Measurements from ENCODE around the gene MSRB2.

Gene MSRB2

GRCh38 chr10:23106331-23107072 is 11.1 kb downstream of the MSRB2 start:
- no peak for DNase-seq (ENCODE audit: low read depth)
- no peak overlapping the region for H3K4me3 ChIP-seq (ENCODE audit: low read depth, low read length)

- DNase-seq (ENCODE audit: low read depth) = no peak
- H3K4me3 ChIP-seq (ENCODE audit: low read depth, low read length) = no peak overlapping the region
These were observed 15.5 kb downstream of the MSRB2 start for GRCh38 chr10:23110722-23111516.

DNA sequence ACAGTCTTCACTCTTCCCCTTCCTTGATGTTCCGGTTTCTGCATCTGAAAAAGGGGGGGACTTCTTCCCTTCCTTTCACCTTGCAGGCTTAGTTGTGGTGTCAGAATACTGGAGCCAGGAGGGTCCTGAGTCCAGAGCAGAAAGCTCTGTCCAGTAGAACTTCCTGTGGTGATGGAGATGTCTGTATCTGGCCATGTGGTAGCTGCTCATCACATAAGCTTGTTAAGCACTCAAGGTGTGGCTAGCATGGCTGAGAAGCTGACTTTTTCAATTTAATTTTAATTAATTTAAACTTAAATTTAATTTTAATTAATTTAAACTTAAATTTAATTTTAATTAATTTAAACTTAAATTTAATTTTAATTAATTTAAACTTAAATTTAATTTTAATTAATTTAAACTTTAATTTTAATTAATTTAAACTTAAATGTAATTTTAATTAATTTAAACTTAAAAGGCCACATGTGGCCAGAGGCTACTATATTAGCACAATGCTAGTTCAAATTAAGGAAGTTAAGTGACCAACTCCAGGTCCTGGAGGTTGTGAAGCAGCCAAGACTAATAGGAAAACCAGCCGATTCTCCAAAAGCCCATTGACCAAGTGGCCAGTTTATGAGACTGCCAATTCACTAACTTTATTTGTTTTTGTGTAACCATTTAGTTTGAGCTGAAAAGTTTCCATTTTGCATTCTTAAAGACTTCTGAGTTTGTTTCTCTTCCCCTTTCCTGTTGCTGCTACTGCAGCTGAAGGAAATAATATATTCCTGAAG is 16.3 kb downstream of the MSRB2 start:
- H3K4me3 ChIP-seq (ENCODE audit: low read depth, low read length) = no peak overlapping the region
- no peak for DNase-seq (ENCODE audit: low read depth)

DNA sequence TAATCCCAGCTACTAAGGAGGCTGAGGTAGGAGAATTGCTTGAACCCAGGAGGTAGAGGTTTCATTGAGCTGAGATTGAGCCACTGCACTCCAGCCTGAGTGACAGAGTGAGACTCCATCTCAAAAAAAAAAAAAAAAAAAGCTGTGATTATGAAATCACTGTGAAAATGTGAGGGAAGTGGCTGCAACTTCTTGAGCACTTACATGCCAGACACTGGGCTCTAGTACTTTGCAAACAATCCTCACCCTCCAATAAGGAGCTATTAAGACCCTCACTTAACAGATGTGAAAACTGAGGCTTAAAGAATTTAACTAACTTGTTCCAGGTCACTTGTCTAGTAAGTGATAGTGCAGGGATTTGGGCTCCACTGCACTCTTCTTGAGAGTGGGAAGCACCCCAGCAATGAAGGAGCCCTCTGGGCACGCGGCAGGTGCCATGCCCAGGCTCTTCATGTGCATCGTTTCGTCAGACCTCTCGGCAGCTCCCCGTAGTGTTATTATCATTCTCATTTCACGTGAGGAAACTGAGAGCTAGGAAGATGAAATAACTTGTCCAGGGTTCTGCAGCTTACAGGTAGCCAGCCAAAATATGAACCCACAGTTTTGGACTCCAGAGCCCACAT is 19.0 kb downstream of the MSRB2 start:
- H3K4me3 ChIP-seq (ENCODE audit: low read depth, low read length) = no peak overlapping the region

DNA sequence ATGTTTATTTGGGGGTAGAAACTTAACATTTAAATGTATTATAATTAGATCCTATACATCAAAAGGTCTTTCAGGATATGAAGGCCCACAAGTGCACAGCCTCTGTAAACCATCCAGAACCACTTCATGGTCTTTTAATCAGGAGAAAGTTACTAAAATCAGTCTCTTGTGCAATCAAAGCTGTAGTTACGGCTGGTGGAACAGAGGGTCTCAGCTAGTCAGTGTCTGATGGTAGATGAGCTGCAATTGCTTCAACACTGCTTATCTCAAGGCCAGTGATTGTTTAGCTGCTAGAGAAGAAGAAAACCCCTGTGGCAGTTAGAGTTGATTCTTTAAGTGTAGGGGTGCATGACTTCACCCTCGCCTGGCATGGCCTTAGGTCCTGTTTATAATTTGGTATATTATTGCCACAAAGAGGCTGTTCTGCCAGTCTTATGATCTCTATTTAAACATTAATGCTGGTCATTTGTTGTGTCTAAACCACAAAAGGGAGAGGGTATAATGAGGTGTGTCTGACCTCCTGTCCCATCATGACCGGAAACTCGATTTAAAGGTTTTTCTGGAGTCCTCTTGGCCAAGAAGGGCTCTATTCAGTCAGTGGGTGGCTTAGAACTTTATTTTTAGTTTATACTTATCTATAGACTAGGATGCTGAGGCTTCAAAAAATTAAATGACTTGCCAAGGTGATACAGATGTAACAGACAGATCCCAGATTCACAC is 21.3 kb downstream of the MSRB2 start:
- H3K4me3 ChIP-seq (ENCODE audit: low read depth, low read length) = no peak overlapping the region
- no peak for DNase-seq (ENCODE audit: low read depth)

More for the DNA sequence above, 19.0 kb downstream of the MSRB2 start:
- DNase-seq (ENCODE audit: low read depth) = no peak

- DNase-seq (ENCODE audit: low read depth) = no peak
- H3K4me3 ChIP-seq (ENCODE audit: low read depth, low read length) = no peak overlapping the region
These were observed 24.9 kb downstream of the MSRB2 start for GRCh38 chr10:23120001-23120934.

DNA sequence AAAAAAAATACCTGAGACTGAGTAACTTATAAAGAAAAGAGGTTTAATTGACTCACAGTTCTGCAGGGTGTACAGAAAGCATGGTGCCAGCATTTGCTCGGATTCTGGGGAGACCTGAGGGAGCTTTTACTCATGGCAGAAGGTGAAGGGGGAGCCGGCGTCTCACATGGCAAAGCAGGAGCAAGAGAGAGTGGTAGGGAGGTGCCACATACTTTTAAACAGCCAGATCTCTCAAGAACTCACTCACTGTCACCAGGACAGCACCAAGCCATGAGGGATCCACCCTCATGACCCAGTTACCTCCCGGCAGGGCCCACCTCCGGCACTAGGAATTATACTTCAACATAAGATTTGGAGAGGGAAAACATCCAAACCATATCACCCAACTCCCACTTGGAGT is 25.8 kb downstream of the MSRB2 start:
- no peak overlapping the region for H3K4me3 ChIP-seq (ENCODE audit: low read depth, low read length)
- DNase-seq (ENCODE audit: low read depth) = no peak

GRCh38 chr10:23136462-23136861 is 41.1 kb downstream of the MSRB2 start:
- no peak overlapping the region for H3K4me3 ChIP-seq (ENCODE audit: low read depth, low read length)
- DNase-seq (ENCODE audit: low read depth) = no peak

- DNase-seq (ENCODE audit: low read depth) = no peak
These were observed 44.3 kb downstream of the MSRB2 start for GRCh38 chr10:23139677-23140076.

GRCh38 chr10:23141995-23142394 is 46.6 kb downstream of the MSRB2 start:
- no peak overlapping the region for H3K4me3 ChIP-seq (ENCODE audit: low read depth, low read length)
- no peak for DNase-seq (ENCODE audit: low read depth)

More at GRCh38 chr10:23139677-23140076, 44.3 kb downstream of the MSRB2 start:
- no peak overlapping the region for H3K4me3 ChIP-seq (ENCODE audit: low read depth, low read length)

GRCh38 chr10:23146258-23146657 is 50.9 kb downstream of the MSRB2 start:
- H3K4me3 ChIP-seq (ENCODE audit: low read depth, low read length) = no peak overlapping the region
- no peak for DNase-seq (ENCODE audit: low read depth)

DNA sequence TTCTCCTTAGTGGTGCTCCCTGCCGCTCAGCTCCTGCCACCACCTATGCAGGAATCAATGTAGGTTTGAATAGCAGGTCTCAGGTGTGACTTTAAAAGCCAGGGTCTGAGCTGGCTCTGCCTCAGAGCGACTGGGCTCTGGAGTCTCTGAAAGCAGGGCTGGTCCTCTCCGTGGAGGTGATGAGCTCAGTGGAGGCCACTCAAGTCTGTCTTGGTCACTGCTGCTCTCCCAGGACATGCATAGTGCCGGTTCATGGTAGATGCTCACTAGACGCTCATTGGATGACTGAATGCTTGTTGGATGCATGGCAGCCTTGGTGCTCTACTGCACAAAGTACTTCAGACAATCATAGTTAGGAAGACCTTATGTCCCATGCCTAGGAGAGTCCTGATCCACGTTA is 51.7 kb downstream of the MSRB2 start:
- no peak for DNase-seq (ENCODE audit: low read depth)
- no peak overlapping the region for H3K4me3 ChIP-seq (ENCODE audit: low read depth, low read length)

GRCh38 chr10:23148214-23148613 is 52.8 kb downstream of the MSRB2 start:
- DNase-seq (ENCODE audit: low read depth) = no peak
- no peak overlapping the region for H3K4me3 ChIP-seq (ENCODE audit: low read depth, low read length)

DNA sequence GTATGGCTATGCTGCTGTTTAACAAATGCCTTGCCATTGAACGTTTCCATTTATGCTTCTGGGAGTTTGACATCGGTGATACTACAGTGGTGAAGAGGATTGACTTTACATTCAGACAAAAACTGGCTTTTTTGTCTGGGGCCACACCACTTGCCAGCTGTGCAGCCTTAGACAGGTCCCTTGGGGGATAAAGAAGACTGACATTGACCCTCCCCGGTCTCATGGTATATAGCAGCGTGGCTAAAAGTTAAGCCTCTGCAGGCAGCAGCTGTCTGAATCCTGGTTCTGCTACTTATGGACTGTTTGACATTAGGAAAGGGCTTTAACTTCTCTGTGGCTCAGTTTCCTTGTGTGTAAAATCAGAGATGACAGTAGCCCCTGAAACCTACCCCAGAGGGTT is 54.7 kb downstream of the MSRB2 start:
- DNase-seq (ENCODE audit: low read depth) = no peak
- no peak overlapping the region for H3K4me3 ChIP-seq (ENCODE audit: low read depth, low read length)

DNA sequence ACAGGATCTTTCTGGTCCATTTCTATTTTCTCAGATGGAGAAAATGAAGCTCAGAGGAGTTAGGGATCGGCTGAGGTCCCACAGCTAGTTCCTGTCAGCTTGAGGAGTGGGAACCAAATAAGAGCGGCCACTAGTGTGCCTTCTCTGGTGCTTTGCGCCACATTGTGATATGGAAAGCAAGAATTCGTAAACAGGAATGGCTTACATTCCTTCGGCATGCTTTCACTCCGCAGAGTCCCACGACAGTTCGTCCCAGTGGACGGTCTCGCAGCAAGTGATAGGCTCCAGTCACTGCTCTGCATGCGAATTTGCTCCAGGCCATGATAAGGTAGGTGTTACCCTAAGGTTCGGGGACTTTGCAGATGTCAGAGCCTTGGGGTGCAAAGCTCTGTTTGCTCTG is 55.2 kb downstream of the MSRB2 start:
- no peak for DNase-seq (ENCODE audit: low read depth)
- no peak overlapping the region for H3K4me3 ChIP-seq (ENCODE audit: low read depth, low read length)

DNA sequence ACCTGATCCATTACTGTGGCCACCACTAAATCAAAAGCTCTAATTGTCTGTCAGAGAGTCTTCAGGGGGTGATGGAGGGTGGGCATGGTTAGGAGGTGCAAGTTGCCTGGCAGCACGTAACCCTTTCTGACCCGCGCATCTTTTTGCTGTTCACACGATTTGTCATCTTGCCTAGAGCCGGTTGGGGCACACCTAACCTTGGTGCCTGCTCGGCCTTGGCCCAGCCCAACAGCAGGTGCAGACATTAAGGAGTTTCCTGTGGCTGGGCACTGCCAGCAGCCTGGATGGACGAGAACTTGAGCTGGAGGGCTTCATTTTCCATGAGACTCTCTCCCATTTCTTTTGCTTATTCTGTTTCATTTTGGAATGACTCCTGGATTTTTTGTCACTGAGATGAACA is 55.7 kb downstream of the MSRB2 start:
- DNase-seq (ENCODE audit: low read depth) = no peak
- H3K4me3 ChIP-seq (ENCODE audit: low read depth, low read length) = no peak overlapping the region

GRCh38 chr10:23155169-23155568 is 59.8 kb downstream of the MSRB2 start:
- no peak overlapping the region for H3K4me3 ChIP-seq (ENCODE audit: low read depth, low read length)
- no peak for DNase-seq (ENCODE audit: low read depth)

- DNase-seq (ENCODE audit: low read depth) = no peak
- no peak overlapping the region for H3K4me3 ChIP-seq (ENCODE audit: low read depth, low read length)
These were observed 61.2 kb downstream of the MSRB2 start for GRCh38 chr10:23156447-23157150.

All from skeletal muscle cell (primary cell).